GM15510 (cell line): ENCODE results near the gene TSSK2.

Experiments
- POLR2A ChIP-seq: IDR thresholded peaks from 3 replicates; pipeline ENCODE4 v1.6.1; 2011; ENCODE audit warnings: borderline replicate concordance; ENCODE audit not compliant: insufficient read length; ENCODE audit errors: extremely low read depth

The TSSK2 gene

GRCh38 chr22:19128009-19128401 lies 3.1 kb upstream of the TSSK2 start:
- no peak for TF ChIP-seq POLR2A

DNA sequence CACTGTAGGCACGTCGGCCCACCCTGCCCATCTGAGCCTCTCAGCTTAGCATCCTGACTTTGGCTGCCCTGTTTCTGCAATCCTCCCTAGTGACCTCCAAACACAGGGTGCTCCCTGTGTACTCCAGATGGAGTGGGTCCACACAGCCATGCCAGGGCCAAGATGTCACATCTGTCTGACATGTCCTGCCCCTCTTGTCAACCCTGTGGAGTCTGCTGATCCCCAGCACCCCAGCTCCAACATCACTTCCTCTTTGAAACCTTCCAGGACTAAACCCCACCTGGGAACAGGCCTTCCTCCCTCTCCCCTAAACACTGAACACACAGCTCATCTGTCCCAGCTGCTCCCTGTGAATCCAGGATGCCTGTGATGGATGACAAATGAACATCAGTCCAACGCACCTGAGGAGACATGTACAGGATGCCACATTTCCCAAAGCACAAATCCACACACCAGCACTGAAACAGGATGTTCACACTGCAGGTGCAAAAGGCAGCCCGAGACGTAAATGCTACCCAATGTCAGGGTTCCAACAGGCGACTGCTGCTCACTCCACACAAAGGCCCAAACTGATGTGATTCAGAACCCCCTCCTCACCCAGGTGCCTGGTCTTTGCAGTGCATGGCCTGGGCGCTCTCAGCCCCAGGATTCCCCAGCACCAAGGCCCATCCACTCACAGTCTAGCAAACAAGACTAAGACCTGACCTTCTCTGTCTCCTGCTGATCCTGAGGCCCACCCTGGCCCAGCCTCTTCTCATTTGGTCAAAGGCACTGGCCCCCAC lies 2.0 kb upstream of the TSSK2 start:
- no peak for TF ChIP-seq POLR2A

- TF ChIP-seq POLR2A: no peak
These were observed 1.2 kb upstream of the TSSK2 start for GRCh38 chr22:19129871-19130270.

GRCh38 chr22:19131685-19132015 lies 542 bp downstream of the TSSK2 start:
- TF ChIP-seq POLR2A: no peak

- TF ChIP-seq POLR2A: no peak
These were observed 1.0 kb downstream of the TSSK2 start for GRCh38 chr22:19132153-19132552.

DNA sequence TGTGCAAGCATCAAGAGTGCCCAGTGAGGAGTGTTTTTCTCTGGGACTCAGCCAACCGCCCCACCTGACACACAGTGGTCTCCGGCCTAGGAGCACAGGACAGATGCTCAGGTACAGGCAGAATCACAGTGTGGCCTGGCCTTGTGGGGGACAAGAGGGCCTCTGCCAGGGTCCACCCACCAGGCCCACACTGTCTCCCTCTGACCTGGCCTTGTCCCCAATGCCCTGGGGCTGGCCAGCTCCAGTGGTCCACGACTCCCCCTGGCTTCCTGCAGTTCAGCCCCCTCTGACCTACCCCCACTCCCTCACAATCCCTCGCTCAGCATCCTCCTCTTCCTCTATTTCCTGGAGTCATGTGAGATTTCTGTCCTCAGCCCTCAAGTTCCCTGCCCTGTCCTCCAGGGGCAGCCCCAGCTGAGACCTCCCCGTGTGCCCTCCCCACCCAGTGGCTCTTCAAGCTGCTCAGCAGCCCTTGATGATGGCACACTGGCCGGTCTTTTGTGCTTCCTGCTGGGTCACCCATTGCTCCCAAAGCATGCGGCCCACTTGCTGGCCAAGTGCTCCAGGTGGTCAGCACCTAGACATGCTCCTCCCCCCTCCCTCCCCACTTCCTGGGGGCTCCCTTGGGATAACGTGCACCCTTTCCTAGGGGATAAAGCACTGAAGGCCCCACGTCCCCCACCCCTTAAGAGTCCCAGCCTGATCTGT lies 1.7 kb downstream of the TSSK2 start:
- TF ChIP-seq POLR2A: no peak

GRCh38 chr22:19133561-19133960 lies 2.5 kb downstream of the TSSK2 start:
- no peak for TF ChIP-seq POLR2A

DNA sequence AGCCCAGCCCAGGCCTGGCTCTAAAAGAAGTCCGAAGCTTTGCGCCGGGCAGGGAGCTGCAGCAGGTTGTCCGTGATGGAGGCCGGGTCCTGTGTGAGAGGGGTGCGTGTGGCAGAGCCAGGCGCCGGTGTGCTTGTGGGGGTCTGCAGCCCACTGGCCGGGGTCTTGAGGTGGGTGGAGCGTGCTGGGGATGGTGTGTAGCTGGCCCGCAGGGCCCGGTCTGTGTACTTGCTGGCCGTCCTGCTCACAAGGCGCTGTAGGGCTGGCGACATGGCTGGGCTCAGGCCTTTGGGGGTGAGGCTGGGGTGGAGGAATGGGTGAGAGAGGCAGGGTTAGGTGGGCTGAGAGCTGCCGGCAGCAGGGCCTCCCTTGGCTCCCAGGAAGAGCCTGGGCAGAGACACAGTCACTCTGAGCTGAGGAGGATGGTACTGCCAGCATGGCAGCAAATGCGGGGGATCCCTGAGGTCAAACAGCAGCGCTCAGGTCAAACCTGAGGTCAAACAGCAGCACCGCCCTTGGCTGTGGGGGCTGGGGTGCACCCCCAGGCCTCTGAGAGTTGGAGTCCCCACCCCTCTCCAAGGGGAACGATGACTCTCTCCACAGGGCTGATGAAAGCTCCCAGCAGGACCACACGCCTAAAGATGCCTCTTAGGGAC lies 3.2 kb downstream of the TSSK2 start:
- TF ChIP-seq POLR2A: no peak

DNA sequence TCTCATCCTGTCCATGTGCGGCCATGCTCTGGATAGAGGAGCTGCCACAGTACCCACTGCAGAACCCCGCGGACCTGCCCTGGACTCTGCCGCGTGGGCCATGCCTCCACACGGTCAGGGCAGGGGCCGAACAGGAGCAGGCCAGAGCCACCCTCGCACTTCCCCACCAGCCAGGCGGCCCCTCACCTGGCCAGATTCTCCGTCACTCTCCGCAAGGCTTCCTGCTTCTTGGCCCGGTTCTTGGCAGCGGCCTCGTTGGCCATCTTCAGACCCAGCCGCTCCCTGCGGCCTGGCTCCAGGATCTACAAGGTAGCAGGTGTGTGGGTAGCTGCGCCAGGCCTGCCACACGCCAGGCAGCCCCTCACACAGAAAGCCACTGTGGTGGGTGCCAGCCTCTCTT lies 3.8 kb downstream of the TSSK2 start:
- no peak for TF ChIP-seq POLR2A

- TF ChIP-seq POLR2A: no peak
These were observed 5.8 kb downstream of the TSSK2 start for GRCh38 chr22:19136915-19137314.

- TF ChIP-seq POLR2A: no peak
These were observed 6.5 kb downstream of the TSSK2 start for GRCh38 chr22:19137384-19138216.

DNA sequence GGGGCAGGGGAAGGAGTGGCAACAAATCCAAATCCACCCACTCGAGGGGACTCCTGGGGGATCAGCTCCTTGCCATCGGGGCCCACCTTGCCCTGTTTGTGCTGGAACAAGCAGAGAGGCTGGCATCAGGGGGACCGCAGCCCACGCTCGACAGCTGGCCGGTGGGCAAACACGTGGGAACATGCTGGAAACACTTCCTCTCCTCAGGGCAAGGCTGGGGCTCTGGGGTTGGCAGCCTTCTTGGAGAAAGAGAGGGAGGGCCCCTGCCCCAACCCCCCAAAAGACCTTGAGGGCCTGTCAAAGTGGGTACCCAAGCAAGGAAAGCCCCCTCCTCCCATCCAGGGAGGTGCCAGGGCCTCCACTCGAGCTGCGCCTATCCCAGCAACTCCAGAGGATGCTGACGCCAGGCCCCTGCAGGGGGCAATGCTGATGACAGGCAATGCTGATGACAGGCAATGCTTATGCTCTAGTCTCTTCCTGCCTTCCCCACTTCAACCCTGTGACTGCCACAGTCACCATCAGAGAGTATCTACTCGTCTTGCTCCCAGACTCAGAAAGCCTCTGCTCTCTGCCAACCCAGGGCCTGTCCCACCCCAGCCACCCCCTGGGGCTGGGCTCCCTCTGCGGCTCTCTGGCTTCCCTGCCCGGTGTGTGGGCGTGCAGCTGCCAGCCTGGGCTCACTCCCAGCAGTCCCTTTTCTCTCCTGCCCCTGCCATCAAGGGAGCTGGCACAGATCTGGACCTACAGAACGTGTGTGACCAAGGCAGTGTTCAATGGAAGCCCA lies 7.3 kb downstream of the TSSK2 start:
- no peak for TF ChIP-seq POLR2A

GRCh38 chr22:19139001-19139356 lies 7.9 kb downstream of the TSSK2 start:
- no peak for TF ChIP-seq POLR2A

GRCh38 chr22:19139974-19140373 lies 8.9 kb downstream of the TSSK2 start:
- TF ChIP-seq POLR2A: no peak
